Hypothalamus (tissue), 51 donors: ENCODE data around the gene ATP6AP2.
A peak's percentile ranks its signal among the peaks of the same experiment; 100 is the strongest.

Experiments used
- DNase-seq, 51 donors: peaks; one replicate each; lab custom pipeline; 2025; lab: John Stamatoyannopoulos, UW

The ATP6AP2 gene

DNA sequence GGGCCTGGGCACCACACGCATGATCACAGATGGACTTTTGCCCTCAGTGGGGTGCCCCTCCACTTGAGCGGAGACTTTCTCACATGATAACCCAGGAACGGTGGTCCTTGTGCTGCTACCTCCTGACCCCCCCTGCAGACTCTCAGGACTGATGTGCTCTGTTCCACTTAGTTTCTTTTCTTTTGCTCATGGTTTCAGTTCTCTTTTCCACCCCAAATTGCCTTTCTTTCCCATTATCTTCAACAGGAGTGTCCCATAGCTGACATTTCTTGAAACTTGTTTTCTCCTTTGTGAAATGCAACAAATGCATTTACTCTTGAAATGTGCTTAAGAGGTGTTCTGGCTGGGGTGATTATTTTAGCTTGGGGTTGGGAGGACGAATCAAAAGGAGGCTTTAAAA lies 51.4 kb downstream of the ATP6AP2 start:
- DNase-seq, result no peak

DNA sequence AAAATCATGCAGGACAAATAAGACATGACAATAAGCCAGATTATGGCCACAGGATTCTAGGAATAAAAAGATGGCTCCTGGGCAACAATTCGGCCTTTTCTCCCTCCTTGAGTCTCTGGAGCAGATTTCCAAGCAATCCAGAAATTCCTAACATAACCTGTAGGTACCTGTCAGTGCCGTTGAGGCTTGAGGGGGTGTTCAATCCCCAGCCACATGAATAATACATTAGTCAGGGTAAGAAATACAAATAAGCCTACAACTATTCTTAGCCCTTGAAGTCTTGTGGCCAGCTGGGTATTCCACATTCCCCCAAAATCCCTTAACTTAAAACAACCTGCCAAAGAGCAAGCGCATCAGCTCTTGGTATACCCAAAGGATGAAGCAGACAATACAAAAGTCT lies 56.9 kb downstream of the ATP6AP2 start:
- DNase-seq, result no peak

GRCh38 chrX:40644176-40644575 lies 63.4 kb downstream of the ATP6AP2 start:
- peak in 1 of 51 donors; percentile 9 for DNase-seq

- peak in 31 of 51 donors; percentile 0 to 49 (median 8) for DNase-seq
Measured at GRCh38 chrX:40644821-40645358, 64.1 kb downstream of the ATP6AP2 start.

DNA sequence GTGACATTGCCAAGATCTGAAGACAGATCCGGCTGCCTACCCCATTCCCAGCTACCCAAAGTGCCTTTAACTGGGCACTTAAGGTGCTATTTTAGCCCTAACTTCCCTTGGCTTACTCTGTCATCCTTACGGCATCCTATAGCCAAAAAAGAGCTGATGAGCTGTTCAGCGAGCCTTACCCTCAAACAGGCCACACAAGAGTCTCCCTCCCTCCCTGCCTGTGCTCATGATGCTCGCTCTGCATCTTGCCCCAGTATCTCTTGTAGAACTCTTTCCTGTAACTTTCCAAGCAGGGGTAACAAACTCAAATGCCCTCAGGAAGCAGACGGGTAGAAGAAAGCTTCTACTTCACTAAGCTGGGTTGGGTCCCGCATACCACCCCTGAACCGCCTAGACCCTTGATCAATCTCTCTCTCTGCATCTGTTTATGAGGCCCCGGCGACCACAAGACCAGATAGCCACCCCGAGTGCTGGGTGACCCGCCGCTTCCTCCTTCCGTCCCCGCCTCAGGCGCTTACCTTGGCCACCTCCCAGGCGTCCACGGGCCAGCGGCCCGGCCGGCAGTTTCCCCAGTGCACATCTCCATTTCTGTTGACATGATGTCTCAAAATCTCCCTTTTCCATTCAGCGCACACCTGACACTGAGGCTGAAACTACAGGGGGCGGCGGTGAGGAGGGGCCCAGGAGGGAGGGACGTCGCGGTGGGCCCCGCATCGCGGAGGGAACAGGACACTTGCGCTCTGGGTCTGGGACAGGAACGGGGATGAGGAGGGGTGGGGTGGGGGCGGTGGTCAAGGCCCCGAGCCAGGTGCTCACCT lies 65.9 kb downstream of the ATP6AP2 start:
- peak in 16 of 51 donors; percentile 0 to 35 (median 12) for DNase-seq

- peak; percentile 14 to 92 (median 77) for DNase-seq
Measured at GRCh38 chrX:40647307-40648197, 66.8 kb downstream of the ATP6AP2 start, which contains the start of gene CXorf38. CXorf38 (minus strand) TSS chrX:40647561; CDS start chrX:40647520, 41 bp downstream.

GRCh38 chrX:40651620-40652223 lies 71.0 kb downstream of the ATP6AP2 start:
- DNase-seq, result peak in 39 of 51 donors; percentile 0 to 71 (median 28)

DNA sequence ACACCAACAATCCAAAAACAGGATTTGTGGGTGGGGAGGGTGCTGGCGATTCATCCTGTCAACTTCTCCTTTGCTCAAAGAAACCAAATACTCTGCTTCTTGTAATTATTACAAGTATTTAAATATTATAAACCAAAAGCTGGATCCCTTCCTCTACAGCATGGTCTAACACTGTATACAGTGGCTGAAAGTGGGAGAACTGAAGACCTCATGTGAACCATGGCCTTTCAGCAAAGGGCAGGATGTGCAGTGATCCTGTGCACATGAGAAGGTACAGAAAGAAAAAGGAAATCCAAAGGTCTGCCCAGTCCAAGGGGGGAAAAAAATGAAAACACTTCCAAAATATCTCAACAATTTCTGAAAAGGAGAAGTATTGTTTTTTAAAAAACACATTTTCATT lies 71.9 kb downstream of the ATP6AP2 start:
- DNase-seq, result no peak

DNA sequence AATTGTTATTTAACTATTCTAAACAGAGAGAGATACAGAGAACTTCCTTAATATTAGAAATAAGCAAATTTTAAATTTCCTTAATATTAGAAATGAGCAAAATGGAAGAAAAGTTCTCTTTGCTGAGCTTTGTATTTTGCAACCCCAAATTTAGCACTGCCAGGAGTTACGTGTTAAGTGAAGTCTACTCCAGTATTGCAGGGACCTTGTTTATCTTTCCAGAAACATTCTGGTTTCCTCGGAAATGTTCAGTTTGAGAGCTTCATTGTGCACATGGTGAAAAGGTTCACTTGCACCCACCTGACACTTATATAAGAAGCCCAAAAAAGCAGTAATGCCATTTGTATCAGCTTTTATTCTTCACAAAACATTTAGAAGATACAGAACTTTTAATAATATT lies 72.8 kb downstream of the ATP6AP2 start:
- peak in 1 of 51 donors; percentile 0 for DNase-seq
